Measurements from ENCODE around the gene TXN2.

Gene TXN2

GRCh38 chr22:36486619-36487384 lies 5.4 kb upstream of the TXN2 start:
- no peak for DNase-seq (ENCODE audit: low spot score)
- FAIRE-seq: no peak

GRCh38 chr22:36480941-36481392 lies 473 bp downstream of the TXN2 start:
- DNase-seq (ENCODE audit: low spot score) (no peak), FAIRE-seq (no peak)

- FAIRE-seq (no peak), DNase-seq (ENCODE audit: low spot score) (no peak)
These were observed 2.5 kb downstream of the TXN2 start for GRCh38 chr22:36478966-36479365.

GRCh38 chr22:36475341-36475740 lies 6.1 kb downstream of the TXN2 start:
- DNase-seq (ENCODE audit: low spot score): no peak
- no peak for FAIRE-seq

GRCh38 chr22:36472689-36473088 lies 8.8 kb downstream of the TXN2 start:
- no peak for FAIRE-seq
- DNase-seq (ENCODE audit: low spot score): no peak

GRCh38 chr22:36471341-36471821 lies 10.1 kb downstream of the TXN2 start:
- DNase-seq (ENCODE audit: low spot score) (no peak), FAIRE-seq (no peak)

- DNase-seq (ENCODE audit: low spot score) (no peak), FAIRE-seq (no peak)
These were observed 10.5 kb downstream of the TXN2 start for GRCh38 chr22:36470994-36471331.

GRCh38 chr22:36470162-36470993 lies 11.1 kb downstream of the TXN2 start:
- FAIRE-seq (peak; percentile 24), DNase-seq (ENCODE audit: low spot score) (peak; percentile 69)

- FAIRE-seq (no peak), DNase-seq (ENCODE audit: low spot score) (no peak)
These were observed 12.2 kb downstream of the TXN2 start for GRCh38 chr22:36469094-36469710.

- DNase-seq (ENCODE audit: low spot score) (peak; percentile 94), FAIRE-seq (peak; percentile 88)
These were observed 13.5 kb downstream of the TXN2 start for GRCh38 chr22:36467946-36468345.

GRCh38 chr22:36467042-36467810 lies 14.2 kb downstream of the TXN2 start:
- FAIRE-seq (peak; percentile 88), DNase-seq (ENCODE audit: low spot score) (peak; percentile 94)

- FAIRE-seq (no peak), DNase-seq (ENCODE audit: low spot score) (no peak)
These were observed 15.2 kb downstream of the TXN2 start for GRCh38 chr22:36466258-36466657.

GRCh38 chr22:36465232-36466021 lies 16.0 kb downstream of the TXN2 start:
- FAIRE-seq (peak; percentile 90), DNase-seq (ENCODE audit: low spot score) (peak; percentile 93)

- FAIRE-seq: no peak
These were observed 16.7 kb downstream of the TXN2 start for GRCh38 chr22:36464715-36465231.

GRCh38 chr22:36463783-36464184 lies 17.7 kb downstream of the TXN2 start:
- FAIRE-seq (no peak), DNase-seq (ENCODE audit: low spot score) (no peak)

More at GRCh38 chr22:36464715-36465231, 16.7 kb downstream of the TXN2 start:
- DNase-seq (ENCODE audit: low spot score): peak; percentile 3

GRCh38 chr22:36461665-36462649 lies 19.5 kb downstream of the TXN2 start:
- FAIRE-seq (peak; percentile 95), DNase-seq (ENCODE audit: low spot score) (peak; percentile 98)

- no peak for DNase-seq (ENCODE audit: low spot score)
- FAIRE-seq: no peak
These were observed 21.2 kb downstream of the TXN2 start for GRCh38 chr22:36460202-36460601.

- FAIRE-seq (no peak), DNase-seq (ENCODE audit: low spot score) (no peak)
These were observed 23.6 kb downstream of the TXN2 start for GRCh38 chr22:36457688-36458450.

Data from RCC 7860 (cell line).